ENCODE measurements around the gene LIPK. TPM values are rescaled to one million over a fixed set of nuclear protein-coding genes. Genes with fewer than 3 reads are reported as not detected.

LIPK gene
- total and polyA plus RNA-seq, 2 experiments from 2014 or later = not detected

DNA sequence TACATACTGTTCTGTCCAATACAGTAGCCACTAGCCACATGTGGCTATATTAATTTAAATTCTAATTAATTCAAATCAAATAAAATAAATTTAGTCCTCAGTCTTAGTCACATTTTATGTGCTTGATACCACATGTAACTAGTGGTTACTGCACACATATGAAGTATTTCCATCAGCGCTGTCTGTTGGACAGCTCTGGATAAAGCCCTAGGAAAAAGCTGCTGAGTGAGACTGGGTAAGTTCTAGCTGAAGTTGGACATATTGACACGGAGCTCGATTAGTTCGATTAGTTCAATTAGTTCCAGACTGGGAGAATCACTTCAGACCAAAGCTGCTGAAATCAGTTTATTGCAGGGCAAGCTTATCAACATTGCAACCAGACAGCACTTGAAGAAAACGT, 81.4 kb downstream of the LIPK start:
- H3K27me3 Mint-ChIP-seq (ENCODE audit: insufficient read depth, low read depth, poor library complexity) = peaks cover 2% of the 10 kb centered on the region
- no peaks in the 10 kb centered on the region for H3K27me3 ChIP-seq (ENCODE audit: insufficient read depth)

More for the DNA sequence above, 81.4 kb downstream of the LIPK start:
- Histone ChIP-seq H3K79me2 (replicated peaks; ENCODE audit: insufficient read depth) (no peaks in the 10 kb centered on the region), H3K4me3 (no peak overlapping the region), H4K20me1 (replicated peaks; ENCODE audit: insufficient read depth) (no peaks in the 10 kb centered on the region), H3K36me3 (ENCODE audit: insufficient read depth) (no peaks in the 10 kb centered on the region), H3K27ac (ENCODE audit: low read depth) (no peak overlapping the region), H2AFZ (no peak overlapping the region), H3K4me2 (no peak overlapping the region), H3K4me1 (ENCODE audit: insufficient read depth) (no peaks in the 10 kb centered on the region), H3K9me2 (ENCODE audit: insufficient read depth) (no peaks in the 10 kb centered on the region), H3F3A (replicated peaks; ENCODE audit: low read depth) (no peaks in the 10 kb centered on the region)
- TF ChIP-seq ZNF331 (CRISPR knock-in tag; IDR thresholded peaks at IDR 0.05; ENCODE audit: low read depth) (no peak), POLR2AphosphoS5 (IDR thresholded peaks at IDR 0.05; ENCODE audit: low read depth) (no peak), STAT1 (IDR thresholded peaks at IDR 0.05; ENCODE audit: unreplicated experiment) (no peak), ZNF114 (CRISPR knock-in tag; IDR thresholded peaks at IDR 0.05) (no peak), EZH2 (IDR thresholded peaks at IDR 0.05; ENCODE audit: low read depth, unreplicated experiment) (no peak), NANOG (IDR thresholded peaks at IDR 0.05; ENCODE audit: borderline replicate concordance) (no peak), JUNB (IDR thresholded peaks at IDR 0.05; ENCODE audit: unreplicated experiment) (no peak), CREB1 (CRISPR knock-in tag; IDR thresholded peaks at IDR 0.05; ENCODE audit: low read depth) (no peak), EZH2phosphoT487 (IDR thresholded peaks at IDR 0.05; ENCODE audit: unreplicated experiment) (no peak)
- TF ChIP-seq, protein P1, sequence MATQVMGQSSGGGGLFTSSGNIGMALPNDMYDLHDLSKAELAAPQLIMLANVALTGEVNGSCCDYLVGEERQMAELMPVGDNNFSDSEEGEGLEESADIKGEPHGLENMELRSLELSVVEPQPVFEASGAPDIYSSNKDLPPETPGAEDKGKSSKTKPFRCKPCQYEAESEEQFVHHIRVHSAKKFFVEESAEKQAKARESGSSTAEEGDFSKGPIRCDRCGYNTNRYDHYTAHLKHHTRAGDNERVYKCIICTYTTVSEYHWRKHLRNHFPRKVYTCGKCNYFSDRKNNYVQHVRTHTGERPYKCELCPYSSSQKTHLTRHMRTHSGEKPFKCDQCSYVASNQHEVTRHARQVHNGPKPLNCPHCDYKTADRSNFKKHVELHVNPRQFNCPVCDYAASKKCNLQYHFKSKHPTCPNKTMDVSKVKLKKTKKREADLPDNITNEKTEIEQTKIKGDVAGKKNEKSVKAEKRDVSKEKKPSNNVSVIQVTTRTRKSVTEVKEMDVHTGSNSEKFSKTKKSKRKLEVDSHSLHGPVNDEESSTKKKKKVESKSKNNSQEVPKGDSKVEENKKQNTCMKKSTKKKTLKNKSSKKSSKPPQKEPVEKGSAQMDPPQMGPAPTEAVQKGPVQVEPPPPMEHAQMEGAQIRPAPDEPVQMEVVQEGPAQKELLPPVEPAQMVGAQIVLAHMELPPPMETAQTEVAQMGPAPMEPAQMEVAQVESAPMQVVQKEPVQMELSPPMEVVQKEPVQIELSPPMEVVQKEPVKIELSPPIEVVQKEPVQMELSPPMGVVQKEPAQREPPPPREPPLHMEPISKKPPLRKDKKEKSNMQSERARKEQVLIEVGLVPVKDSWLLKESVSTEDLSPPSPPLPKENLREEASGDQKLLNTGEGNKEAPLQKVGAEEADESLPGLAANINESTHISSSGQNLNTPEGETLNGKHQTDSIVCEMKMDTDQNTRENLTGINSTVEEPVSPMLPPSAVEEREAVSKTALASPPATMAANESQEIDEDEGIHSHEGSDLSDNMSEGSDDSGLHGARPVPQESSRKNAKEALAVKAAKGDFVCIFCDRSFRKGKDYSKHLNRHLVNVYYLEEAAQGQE (IDR thresholded peaks at IDR 0.05; ENCODE audit: unreplicated experiment) = no peak
- TF ChIP-seq, protein P2, sequence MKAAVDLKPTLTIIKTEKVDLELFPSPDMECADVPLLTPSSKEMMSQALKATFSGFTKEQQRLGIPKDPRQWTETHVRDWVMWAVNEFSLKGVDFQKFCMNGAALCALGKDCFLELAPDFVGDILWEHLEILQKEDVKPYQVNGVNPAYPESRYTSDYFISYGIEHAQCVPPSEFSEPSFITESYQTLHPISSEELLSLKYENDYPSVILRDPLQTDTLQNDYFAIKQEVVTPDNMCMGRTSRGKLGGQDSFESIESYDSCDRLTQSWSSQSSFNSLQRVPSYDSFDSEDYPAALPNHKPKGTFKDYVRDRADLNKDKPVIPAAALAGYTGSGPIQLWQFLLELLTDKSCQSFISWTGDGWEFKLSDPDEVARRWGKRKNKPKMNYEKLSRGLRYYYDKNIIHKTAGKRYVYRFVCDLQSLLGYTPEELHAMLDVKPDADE (IDR thresholded peaks at IDR 0.05) = no peak
- TF ChIP-seq, protein P3, sequence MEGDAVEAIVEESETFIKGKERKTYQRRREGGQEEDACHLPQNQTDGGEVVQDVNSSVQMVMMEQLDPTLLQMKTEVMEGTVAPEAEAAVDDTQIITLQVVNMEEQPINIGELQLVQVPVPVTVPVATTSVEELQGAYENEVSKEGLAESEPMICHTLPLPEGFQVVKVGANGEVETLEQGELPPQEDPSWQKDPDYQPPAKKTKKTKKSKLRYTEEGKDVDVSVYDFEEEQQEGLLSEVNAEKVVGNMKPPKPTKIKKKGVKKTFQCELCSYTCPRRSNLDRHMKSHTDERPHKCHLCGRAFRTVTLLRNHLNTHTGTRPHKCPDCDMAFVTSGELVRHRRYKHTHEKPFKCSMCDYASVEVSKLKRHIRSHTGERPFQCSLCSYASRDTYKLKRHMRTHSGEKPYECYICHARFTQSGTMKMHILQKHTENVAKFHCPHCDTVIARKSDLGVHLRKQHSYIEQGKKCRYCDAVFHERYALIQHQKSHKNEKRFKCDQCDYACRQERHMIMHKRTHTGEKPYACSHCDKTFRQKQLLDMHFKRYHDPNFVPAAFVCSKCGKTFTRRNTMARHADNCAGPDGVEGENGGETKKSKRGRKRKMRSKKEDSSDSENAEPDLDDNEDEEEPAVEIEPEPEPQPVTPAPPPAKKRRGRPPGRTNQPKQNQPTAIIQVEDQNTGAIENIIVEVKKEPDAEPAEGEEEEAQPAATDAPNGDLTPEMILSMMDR (conservative IDR thresholded peaks at IDR 0.05; ENCODE audit: low read depth in 2 of 2) = no peak
- TF ChIP-seq, protein P4, sequence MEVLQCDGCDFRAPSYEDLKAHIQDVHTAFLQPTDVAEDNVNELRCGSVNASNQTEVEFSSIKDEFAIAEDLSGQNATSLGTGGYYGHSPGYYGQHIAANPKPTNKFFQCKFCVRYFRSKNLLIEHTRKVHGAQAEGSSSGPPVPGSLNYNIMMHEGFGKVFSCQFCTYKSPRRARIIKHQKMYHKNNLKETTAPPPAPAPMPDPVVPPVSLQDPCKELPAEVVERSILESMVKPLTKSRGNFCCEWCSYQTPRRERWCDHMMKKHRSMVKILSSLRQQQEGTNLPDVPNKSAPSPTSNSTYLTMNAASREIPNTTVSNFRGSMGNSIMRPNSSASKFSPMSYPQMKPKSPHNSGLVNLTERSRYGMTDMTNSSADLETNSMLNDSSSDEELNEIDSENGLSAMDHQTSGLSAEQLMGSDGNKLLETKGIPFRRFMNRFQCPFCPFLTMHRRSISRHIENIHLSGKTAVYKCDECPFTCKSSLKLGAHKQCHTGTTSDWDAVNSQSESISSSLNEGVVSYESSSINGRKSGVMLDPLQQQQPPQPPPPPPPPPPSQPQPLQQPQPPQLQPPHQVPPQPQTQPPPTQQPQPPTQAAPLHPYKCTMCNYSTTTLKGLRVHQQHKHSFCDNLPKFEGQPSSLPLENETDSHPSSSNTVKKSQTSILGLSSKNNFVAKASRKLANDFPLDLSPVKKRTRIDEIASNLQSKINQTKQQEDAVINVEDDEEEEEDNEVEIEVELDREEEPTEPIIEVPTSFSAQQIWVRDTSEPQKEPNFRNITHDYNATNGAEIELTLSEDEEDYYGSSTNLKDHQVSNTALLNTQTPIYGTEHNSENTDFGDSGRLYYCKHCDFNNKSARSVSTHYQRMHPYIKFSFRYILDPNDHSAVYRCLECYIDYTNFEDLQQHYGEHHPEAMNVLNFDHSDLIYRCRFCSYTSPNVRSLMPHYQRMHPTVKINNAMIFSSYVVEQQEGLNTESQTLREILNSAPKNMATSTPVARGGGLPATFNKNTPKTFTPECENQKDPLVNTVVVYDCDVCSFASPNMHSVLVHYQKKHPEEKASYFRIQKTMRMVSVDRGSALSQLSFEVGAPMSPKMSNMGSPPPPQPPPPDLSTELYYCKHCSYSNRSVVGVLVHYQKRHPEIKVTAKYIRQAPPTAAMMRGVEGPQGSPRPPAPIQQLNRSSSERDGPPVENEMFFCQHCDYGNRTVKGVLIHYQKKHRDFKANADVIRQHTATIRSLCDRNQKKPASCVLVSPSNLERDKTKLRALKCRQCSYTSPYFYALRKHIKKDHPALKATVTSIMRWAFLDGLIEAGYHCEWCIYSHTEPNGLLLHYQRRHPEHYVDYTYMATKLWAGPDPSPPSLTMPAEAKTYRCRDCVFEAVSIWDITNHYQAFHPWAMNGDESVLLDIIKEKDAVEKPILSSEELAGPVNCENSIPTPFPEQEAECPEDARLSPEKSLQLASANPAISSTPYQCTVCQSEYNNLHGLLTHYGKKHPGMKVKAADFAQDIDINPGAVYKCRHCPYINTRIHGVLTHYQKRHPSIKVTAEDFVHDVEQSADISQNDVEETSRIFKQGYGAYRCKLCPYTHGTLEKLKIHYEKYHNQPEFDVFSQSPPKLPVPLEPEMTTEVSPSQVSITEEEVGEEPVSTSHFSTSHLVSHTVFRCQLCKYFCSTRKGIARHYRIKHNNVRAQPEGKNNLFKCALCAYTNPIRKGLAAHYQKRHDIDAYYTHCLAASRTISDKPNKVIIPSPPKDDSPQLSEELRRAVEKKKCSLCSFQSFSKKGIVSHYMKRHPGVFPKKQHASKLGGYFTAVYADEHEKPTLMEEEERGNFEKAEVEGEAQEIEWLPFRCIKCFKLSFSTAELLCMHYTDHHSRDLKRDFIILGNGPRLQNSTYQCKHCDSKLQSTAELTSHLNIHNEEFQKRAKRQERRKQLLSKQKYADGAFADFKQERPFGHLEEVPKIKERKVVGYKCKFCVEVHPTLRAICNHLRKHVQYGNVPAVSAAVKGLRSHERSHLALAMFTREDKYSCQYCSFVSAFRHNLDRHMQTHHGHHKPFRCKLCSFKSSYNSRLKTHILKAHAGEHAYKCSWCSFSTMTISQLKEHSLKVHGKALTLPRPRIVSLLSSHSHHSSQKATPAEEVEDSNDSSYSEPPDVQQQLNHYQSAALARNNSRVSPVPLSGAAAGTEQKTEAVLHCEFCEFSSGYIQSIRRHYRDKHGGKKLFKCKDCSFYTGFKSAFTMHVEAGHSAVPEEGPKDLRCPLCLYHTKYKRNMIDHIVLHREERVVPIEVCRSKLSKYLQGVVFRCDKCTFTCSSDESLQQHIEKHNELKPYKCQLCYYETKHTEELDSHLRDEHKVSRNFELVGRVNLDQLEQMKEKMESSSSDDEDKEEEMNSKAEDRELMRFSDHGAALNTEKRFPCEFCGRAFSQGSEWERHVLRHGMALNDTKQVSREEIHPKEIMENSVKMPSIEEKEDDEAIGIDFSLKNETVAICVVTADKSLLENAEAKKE (CRISPR knock-in tag; IDR thresholded peaks at IDR 0.05) = no peak
- H3K27ac Mint-ChIP-seq = no peak overlapping the region
- DNase-seq (ENCODE audit: low spot score) (no peak), ATAC-seq (no peak)
- H3K36me3 Mint-ChIP-seq (ENCODE audit: low read depth) = no peaks in the 10 kb centered on the region
- H3K4me3 Mint-ChIP-seq = no peak overlapping the region
- no peaks in the 10 kb centered on the region for H3K9me3 Mint-ChIP-seq
- peaks cover 4% of the 10 kb centered on the region; the same call in 1 of the 3 replicates for H3K4me1 Mint-ChIP-seq
